ENCODE data around the gene UGT1A6. TPM values are rescaled to one million over a fixed set of nuclear protein-coding genes. Genes with fewer than 3 reads are reported as not detected.

Gene UGT1A6
- total RNA-seq, 3 donors from 2014 or later: not detected

DNA sequence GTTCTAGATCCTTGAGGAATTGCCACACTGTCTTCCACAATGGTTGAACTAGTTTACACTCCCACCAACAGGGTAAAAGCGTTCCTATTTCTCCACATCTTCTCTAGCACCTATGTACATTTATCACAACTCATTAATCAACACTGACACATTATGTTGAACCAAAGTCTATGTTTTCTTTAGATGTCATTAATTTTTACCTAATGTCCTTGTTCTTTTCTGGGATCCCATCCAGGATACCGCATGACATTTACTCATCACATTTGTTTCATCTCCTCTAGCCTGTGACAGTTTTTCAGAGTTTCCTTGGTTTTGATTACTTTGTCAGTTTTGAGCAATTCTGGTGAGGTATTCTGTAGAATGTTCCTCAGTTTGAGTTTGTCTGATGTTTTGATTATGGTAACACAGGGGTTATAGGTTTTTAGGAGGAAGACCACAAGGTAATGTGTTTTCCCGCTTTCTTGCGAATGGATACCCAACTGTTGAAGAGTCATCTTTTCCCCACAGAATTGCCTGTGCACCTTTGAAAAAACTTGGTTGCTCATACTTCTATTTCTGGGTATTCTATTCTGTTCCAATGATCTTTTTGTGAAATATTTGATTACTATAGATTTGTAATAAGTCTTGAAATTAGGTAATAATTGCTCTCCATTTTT is 24.0 kb upstream of the UGT1A6 start:
- no peak for TF ChIP-seq CTCF (IDR thresholded peaks at IDR 0.05)
- no peak for TF ChIP-seq POLR2A (IDR thresholded peaks at IDR 0.05)
- no peak for TF ChIP-seq POLR2AphosphoS5 (IDR thresholded peaks at IDR 0.05)
- no peaks in the 10 kb centered on the region for H3K4me1 ChIP-seq
- no peak overlapping the region for H3K4me3 ChIP-seq
- intact Hi-C loops (cut with DNase I; ENCODE audit: low total_unique reads): no loop called here
- no peaks in the 10 kb centered on the region for H3K27me3 ChIP-seq
- no peak overlapping the region for H3K27ac ChIP-seq
- DNase-seq (ENCODE audit: low spot score in 2 of 2): no peak
- H3K9me3 ChIP-seq: no peaks in the 10 kb centered on the region
- no peaks in the 10 kb centered on the region for H3K36me3 ChIP-seq

DNA sequence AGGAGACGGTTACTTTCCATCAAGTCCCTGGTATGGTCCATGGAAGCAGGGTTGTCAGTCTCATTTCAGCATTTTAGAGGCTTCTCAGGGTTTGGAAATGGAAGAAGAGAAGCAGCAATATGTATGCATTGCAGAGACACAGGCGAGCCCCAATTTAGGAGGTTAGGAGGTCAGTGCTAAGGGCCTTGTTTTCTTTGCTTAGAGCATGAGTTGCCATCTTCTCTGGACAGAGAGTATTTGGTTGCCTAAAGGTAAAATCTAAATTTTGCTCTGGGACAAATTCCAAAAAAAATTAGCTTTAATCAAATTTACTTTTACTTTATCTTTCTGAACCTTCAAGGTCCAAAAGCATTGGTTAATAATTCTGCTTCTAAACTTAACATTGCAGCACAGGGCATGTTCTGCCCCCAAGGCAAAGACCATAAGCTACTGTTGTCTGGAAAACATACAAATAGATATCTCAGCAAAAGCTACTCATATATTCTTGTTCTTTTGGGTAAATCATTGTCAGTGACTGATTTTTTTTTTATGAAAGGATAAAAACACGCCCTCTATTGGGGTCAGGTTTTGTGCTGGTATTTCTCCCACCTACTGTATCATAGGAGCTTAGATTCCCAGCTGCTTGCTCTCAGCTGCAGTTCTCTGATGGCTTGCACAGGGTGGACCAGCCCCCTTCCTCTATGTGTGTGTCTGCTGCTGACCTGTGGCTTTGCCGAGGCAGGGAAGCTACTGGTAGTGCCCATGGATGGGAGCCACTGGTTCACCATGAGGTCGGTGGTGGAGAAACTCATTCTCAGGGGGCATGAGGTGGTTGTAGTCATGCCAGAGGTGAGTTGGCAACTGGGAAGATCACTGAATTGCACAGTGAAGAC is 21.2 kb upstream of the UGT1A6 start, which contains the start of gene UGT1A9:
Gene UGT1A9 (plus strand): TSS at position 609 of the 872 bp plus-strand sequence. CDS start 37 bp downstream, at position 646.
- no peak within 1 kb of the TSS for H3K4me3 ChIP-seq
- no peaks in the 10 kb centered on the region for H3K4me1 ChIP-seq
- no peak for TF ChIP-seq POLR2A (IDR thresholded peaks at IDR 0.05)
- no peak for TF ChIP-seq POLR2AphosphoS5 (IDR thresholded peaks at IDR 0.05)
- TF ChIP-seq CTCF (IDR thresholded peaks at IDR 0.05): no peak
- H3K27ac ChIP-seq: no peak within 1 kb of the TSS
- DNase-seq (ENCODE audit: low spot score in 2 of 2): no peak
- H3K36me3 ChIP-seq: no peaks in the 10 kb centered on the region
- no peaks in the 10 kb centered on the region for H3K9me3 ChIP-seq
- H3K27me3 ChIP-seq: no peaks in the 10 kb centered on the region
- intact Hi-C loops (cut with DNase I; ENCODE audit: low total_unique reads): no loop called here

- H3K9me3 ChIP-seq: no peaks in the 10 kb centered on the region
- no peak for DNase-seq (ENCODE audit: low spot score in 2 of 2)
- intact Hi-C loops (cut with DNase I; ENCODE audit: low total_unique reads): no loop called here
- no peaks in the 10 kb centered on the region for H3K4me1 ChIP-seq
- TF ChIP-seq POLR2AphosphoS5 (IDR thresholded peaks at IDR 0.05) (no peak), POLR2A (IDR thresholded peaks at IDR 0.05) (no peak), CTCF (IDR thresholded peaks at IDR 0.05) (no peak)
- H3K4me3 ChIP-seq: no peak overlapping the region
- no peaks in the 10 kb centered on the region for H3K36me3 ChIP-seq
- H3K27me3 ChIP-seq: no peaks in the 10 kb centered on the region
- H3K27ac ChIP-seq: no peak overlapping the region
These were observed 19.8 kb upstream of the UGT1A6 start for GRCh38 chr2:233672886-233673285.

GRCh38 chr2:233673896-233674295 is 18.8 kb upstream of the UGT1A6 start:
- H3K36me3 ChIP-seq: no peaks in the 10 kb centered on the region
- no peaks in the 10 kb centered on the region for H3K9me3 ChIP-seq
- no peak overlapping the region for H3K27ac ChIP-seq
- H3K27me3 ChIP-seq: no peaks in the 10 kb centered on the region
- intact Hi-C loops (cut with DNase I; ENCODE audit: low total_unique reads): no loop called here
- no peak for TF ChIP-seq POLR2A (IDR thresholded peaks at IDR 0.05)
- no peak for TF ChIP-seq POLR2AphosphoS5 (IDR thresholded peaks at IDR 0.05)
- no peak for TF ChIP-seq CTCF (IDR thresholded peaks at IDR 0.05)
- no peaks in the 10 kb centered on the region for H3K4me1 ChIP-seq
- DNase-seq (ENCODE audit: low spot score in 2 of 2): no peak
- H3K4me3 ChIP-seq: no peak overlapping the region

- H3K4me1 ChIP-seq: no peaks in the 10 kb centered on the region
- intact Hi-C loops (cut with DNase I; ENCODE audit: low total_unique reads): no loop called here
- TF ChIP-seq POLR2A (IDR thresholded peaks at IDR 0.05): no peak
- TF ChIP-seq POLR2AphosphoS5 (IDR thresholded peaks at IDR 0.05): no peak
- no peak overlapping the region for H3K4me3 ChIP-seq
- no peaks in the 10 kb centered on the region for H3K9me3 ChIP-seq
- no peak for DNase-seq (ENCODE audit: low spot score in 2 of 2)
- no peaks in the 10 kb centered on the region for H3K36me3 ChIP-seq
- H3K27me3 ChIP-seq: no peaks in the 10 kb centered on the region
- H3K27ac ChIP-seq: no peak overlapping the region
These were observed 18.4 kb upstream of the UGT1A6 start for GRCh38 chr2:233674314-233674713.

Measured in breast epithelium (tissue), 4 donors.